ENCODE data around the gene ADAMTS2. TPM values are rescaled to one million over a fixed set of nuclear protein-coding genes. Genes with fewer than 3 reads are reported as not detected.

Gene ADAMTS2
- total and polyA plus RNA-seq, 2 donors (not counting 3 experiments of a cell fraction or from before 2014, with no cell fraction given): not detected

DNA sequence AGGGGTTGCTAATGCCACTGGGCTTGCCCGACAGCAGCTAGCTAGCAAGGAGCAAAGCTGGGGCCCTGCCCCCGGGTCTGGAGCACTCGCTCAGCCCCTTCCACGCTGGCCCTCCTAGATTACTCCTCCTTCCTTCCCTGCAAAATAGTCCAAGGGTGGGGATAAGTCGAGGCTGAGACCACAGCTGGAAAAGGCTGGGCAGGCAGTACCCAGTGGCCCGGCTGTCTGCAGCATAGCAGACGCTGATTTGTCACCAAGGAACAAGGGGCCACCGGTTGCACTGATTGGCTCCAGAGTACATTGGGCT lies 73.9 kb downstream of the ADAMTS2 start:
- Histone ChIP-seq H3K4me2 (ENCODE audit: insufficient read depth, low read length) (no peak overlapping the region), H3K9me3 (replicated peaks; ENCODE audit: control insufficient read depth, insufficient read depth, low read length) (no peaks in the 10 kb centered on the region), H4K20me1 (replicated peaks; ENCODE audit: control insufficient read depth, extremely low read depth, insufficient read depth, low read length) (no peaks in the 10 kb centered on the region), H3K79me2 (ENCODE audit: control insufficient read depth, insufficient read depth, low read length) (no peaks in the 10 kb centered on the region), H3K9ac (replicated peaks; ENCODE audit: extremely low read depth, insufficient read depth, low read length) (no peak overlapping the region), H3K27me3 (ENCODE audit: control insufficient read depth in 2 of 2, insufficient read depth in 2 of 2, low read length in 2 of 2) (no peaks in the 10 kb centered on the region), H3K36me3 (ENCODE audit: control insufficient read depth in 2 of 2, extremely low read depth in 1 of 2, insufficient read depth in 2 of 2, low read length in 2 of 2) (no peaks in the 10 kb centered on the region), H3K4me3 (replicated peaks in 1 of 3; ENCODE audit: insufficient read depth in 1 of 3, low read depth in 1 of 3, low read length in 3 of 3) (no peak overlapping the region), H3K27ac (ENCODE audit: insufficient read depth, low read depth, low read length) (no peak overlapping the region), H3K4me1 (ENCODE audit: control insufficient read depth, extremely low read depth, insufficient read depth, low read length) (no peaks in the 10 kb centered on the region), H2AFZ (ENCODE audit: low read depth, low read length) (no peak overlapping the region), H3K9me1 (replicated peaks; ENCODE audit: control insufficient read depth, extremely low read depth, insufficient read depth, low read length) (no peaks in the 10 kb centered on the region)
- intact Hi-C loops (cut with micrococcal nuclease): no loop called here
- dilution Hi-C loops (cut with MboI; ENCODE audit: extremely low pct_ligation_motif_present, low sequenced_read_pairs): no loop called here
- TF ChIP-seq GATA2 (IDR thresholded peaks at IDR 0.05; ENCODE audit: insufficient read depth, insufficient read length, low read depth, low read length) (no peak), POLR2A (IDR thresholded peaks at IDR 0.05; ENCODE audit: low read depth, low read length) (no peak), POLR2AphosphoS5 (IDR thresholded peaks at IDR 0.05; ENCODE audit: insufficient read depth, low read depth, low read length) (no peak), FOS (IDR thresholded peaks at IDR 0.05; ENCODE audit: borderline replicate concordance, insufficient read depth, low read length) (no peak), EZH2 (IDR thresholded peaks at IDR 0.05; ENCODE audit: borderline replicate concordance, low read depth, low read length, severe bottlenecking) (no peak), JUN (IDR thresholded peaks at IDR 0.05; ENCODE audit: borderline replicate concordance, insufficient read depth, insufficient read length, low read depth) (no peak), MYC (IDR thresholded peaks at IDR 0.05; ENCODE audit: low read depth, low read length) (no peak)
- TF ChIP-seq, protein P1, sequence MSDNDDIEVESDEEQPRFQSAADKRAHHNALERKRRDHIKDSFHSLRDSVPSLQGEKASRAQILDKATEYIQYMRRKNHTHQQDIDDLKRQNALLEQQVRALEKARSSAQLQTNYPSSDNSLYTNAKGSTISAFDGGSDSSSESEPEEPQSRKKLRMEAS (IDR thresholded peaks at IDR 0.05; ENCODE audit: insufficient read depth, insufficient read length): no peak
- TF ChIP-seq, protein P2, sequence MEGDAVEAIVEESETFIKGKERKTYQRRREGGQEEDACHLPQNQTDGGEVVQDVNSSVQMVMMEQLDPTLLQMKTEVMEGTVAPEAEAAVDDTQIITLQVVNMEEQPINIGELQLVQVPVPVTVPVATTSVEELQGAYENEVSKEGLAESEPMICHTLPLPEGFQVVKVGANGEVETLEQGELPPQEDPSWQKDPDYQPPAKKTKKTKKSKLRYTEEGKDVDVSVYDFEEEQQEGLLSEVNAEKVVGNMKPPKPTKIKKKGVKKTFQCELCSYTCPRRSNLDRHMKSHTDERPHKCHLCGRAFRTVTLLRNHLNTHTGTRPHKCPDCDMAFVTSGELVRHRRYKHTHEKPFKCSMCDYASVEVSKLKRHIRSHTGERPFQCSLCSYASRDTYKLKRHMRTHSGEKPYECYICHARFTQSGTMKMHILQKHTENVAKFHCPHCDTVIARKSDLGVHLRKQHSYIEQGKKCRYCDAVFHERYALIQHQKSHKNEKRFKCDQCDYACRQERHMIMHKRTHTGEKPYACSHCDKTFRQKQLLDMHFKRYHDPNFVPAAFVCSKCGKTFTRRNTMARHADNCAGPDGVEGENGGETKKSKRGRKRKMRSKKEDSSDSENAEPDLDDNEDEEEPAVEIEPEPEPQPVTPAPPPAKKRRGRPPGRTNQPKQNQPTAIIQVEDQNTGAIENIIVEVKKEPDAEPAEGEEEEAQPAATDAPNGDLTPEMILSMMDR (IDR thresholded peaks at IDR 0.05; ENCODE audit: extremely low read depth in 1 of 2, insufficient read depth in 1 of 2, low read depth in 1 of 2, low read length in 2 of 2): no peak
- POLR2A ChIA-PET: no interaction called here
- CTCF ChIA-PET: no interaction called here
- BruUV-seq (replicated peaks): no TSS peak
- DNase-seq (ENCODE audit: low read depth, low spot score) (no peak), FAIRE-seq (no peak)
